IMR-90 (cell line): Measurements from ENCODE around the gene USP7. TPM values are rescaled to one million over a fixed set of nuclear protein-coding genes. Genes with fewer than 3 reads are reported as not detected.

ENCODE experiments used
- ATAC-seq: fragments of 200-7000 bp; cut with Tn5 transposase; 2 replicates; pipeline ENCODE4 v1.9.1; 2020; ENCODE audit warnings: low read depth, mild to moderate bottlenecking, moderate library complexity
- BruUV-seq: library from RNA; stranded (reverse); fragments of 400-500 nt; replicated peaks from 2 replicates; lab custom pipeline; 2021; lab: Mats Ljungman, UMichigan
- CTCF ChIA-PET: fragments of 300-600 bp; formaldehyde crosslinking; extraction: SDS; loops from one replicate; lab custom pipeline; 2021; ENCODE audit warnings: antibody characterized with exemption; lab: Yijun Ruan, JAX
- POLR2A ChIA-PET: fragments of 300-600 bp; sonication (Branson Sonifier 250); formaldehyde crosslinking; loops from one replicate; lab custom pipeline; 2022; ENCODE audit warnings: antibody characterized with exemption; ENCODE audit not compliant: unreplicated experiment; lab: Charles Lee
- DNase-seq: peaks from one replicate; pipeline ENCODE4 v3.0.0; 2013
- H2AFZ ChIP-seq: replicated peaks from 2 replicates; pipeline ENCODE3; 2013; ENCODE audit warnings: low read length, mild to moderate bottlenecking; ENCODE audit not compliant: poor library complexity
- H2AK5ac ChIP-seq: 2 replicates; pipeline ENCODE4 v1.6.1; 2013; ENCODE audit warnings: low read depth, low read length, inconsistent platforms
- H2AK9ac ChIP-seq: replicated peaks from 2 replicates; pipeline ENCODE3; 2013; ENCODE audit warnings: mild to moderate bottlenecking, low read depth, low read length, moderate library complexity; ENCODE audit not compliant: poor library complexity
- H2BK120ac ChIP-seq: 2 replicates; pipeline ENCODE4 v1.6.1; 2013; ENCODE audit warnings: low read depth, low read length, inconsistent platforms
- H2BK15ac ChIP-seq: 3 replicates; pipeline ENCODE4 v1.6.1; 2013; ENCODE audit warnings: low read depth, low read length, inconsistent platforms
- H2BK20ac ChIP-seq: 2 replicates; pipeline ENCODE4 v1.6.1; 2013; ENCODE audit warnings: low read depth, mild to moderate bottlenecking, inconsistent platforms, low read length, moderate library complexity
- H2BK5ac ChIP-seq: 2 replicates; pipeline ENCODE4 v1.6.1; 2013; ENCODE audit warnings: mild to moderate bottlenecking, low read depth, low read length, inconsistent platforms; ENCODE audit not compliant: poor library complexity, severe bottlenecking
- H3K14ac ChIP-seq: replicated peaks from 2 replicates; pipeline ENCODE4 v1.6.1; 2013; ENCODE audit warnings: low read depth, low read length, inconsistent platforms
- H3K18ac ChIP-seq: 2 replicates; pipeline ENCODE4 v1.6.1; 2013; ENCODE audit warnings: low read depth, low read length, control low read depth
- H3K23ac ChIP-seq: 2 replicates; pipeline ENCODE4 v1.6.1; 2013; ENCODE audit warnings: low read depth, low read length, inconsistent platforms
- H3K27ac ChIP-seq: 2 replicates; pipeline ENCODE4 v1.5.1; 2013; ENCODE audit warnings: mild to moderate bottlenecking, control low read depth, low read length; ENCODE audit not compliant: insufficient read depth
- H3K27me3 ChIP-seq: 2 replicates; pipeline ENCODE4 v1.6.1; 2013; ENCODE audit warnings: low read length; ENCODE audit not compliant: control insufficient read depth, insufficient read depth
- H3K36me3 ChIP-seq: 2 replicates; pipeline ENCODE4 v1.6.1; 2013; ENCODE audit warnings: low read length, mixed read lengths; ENCODE audit not compliant: control insufficient read depth, insufficient read depth
- H3K4ac ChIP-seq: 2 replicates; pipeline ENCODE4 v1.6.1; 2013; ENCODE audit warnings: low read depth, low read length, inconsistent platforms
- H3K4me1 ChIP-seq: 2 replicates; pipeline ENCODE4 v1.6.1; 2013; ENCODE audit warnings: low read length, mixed read lengths; ENCODE audit not compliant: control insufficient read depth, insufficient read depth
- H3K4me2 ChIP-seq: 2 replicates; pipeline ENCODE4 v1.6.1; 2013; ENCODE audit warnings: low read depth, mild to moderate bottlenecking, control low read depth, low read length, moderate library complexity
- H3K4me3 ChIP-seq: 2 replicates; pipeline ENCODE4 v1.5.1; 2013; ENCODE audit warnings: low read depth, mild to moderate bottlenecking, control low read depth, low read length, moderate library complexity; ENCODE audit not compliant: insufficient read depth
- H3K56ac ChIP-seq: 2 replicates; pipeline ENCODE4 v1.6.1; 2013; ENCODE audit warnings: low read length, inconsistent platforms; ENCODE audit not compliant: insufficient read depth; ENCODE audit errors: extremely low read depth
- H3K79me1 ChIP-seq, 2 experiments: 2 replicates each; pipeline ENCODE4 v1.6.1; 2013; ENCODE audit warnings: low read length in 2 of 2, inconsistent platforms in 1 of 2, low read depth in 1 of 2
- H3K9ac ChIP-seq: 2 replicates; pipeline ENCODE4 v1.6.1; 2013; ENCODE audit warnings: low read depth, low read length, control low read depth
- H3K9me1 ChIP-seq: 2 replicates; pipeline ENCODE4 v1.6.1; 2013; ENCODE audit warnings: low read length, inconsistent platforms; ENCODE audit not compliant: insufficient read depth
- H3K9me3 ChIP-seq: 2 replicates; pipeline ENCODE4 v1.6.1; 2013; ENCODE audit warnings: low read length; ENCODE audit not compliant: control insufficient read depth, insufficient read depth
- H4K20me1 ChIP-seq: 2 replicates; pipeline ENCODE4 v1.6.1; 2013; ENCODE audit warnings: low read length, inconsistent platforms; ENCODE audit not compliant: insufficient read depth
- H4K5ac ChIP-seq: 2 replicates; pipeline ENCODE4 v1.6.1; 2013; ENCODE audit warnings: mild to moderate bottlenecking, low read depth, low read length, control low read depth
- H4K8ac ChIP-seq, 2 experiments: 2 replicates each; pipeline ENCODE4 v1.6.1; 2013; ENCODE audit warnings: low read depth in 2 of 2, low read length in 2 of 2, control low read depth in 1 of 2, inconsistent platforms in 1 of 2
- H4K91ac ChIP-seq: 2 replicates; pipeline ENCODE4 v1.6.1; 2013; ENCODE audit warnings: low read depth, low read length, inconsistent platforms; ENCODE audit not compliant: insufficient read depth
- BHLHE40 ChIP-seq: fragments of 150-350 bp; IDR thresholded peaks from 2 replicates; pipeline ENCODE4 v1.6.1; 2016; ENCODE audit warnings: mild to moderate bottlenecking, low read depth, low read length
- CEBPB ChIP-seq: IDR thresholded peaks from 2 replicates; pipeline ENCODE4 v1.6.1; 2012; ENCODE audit warnings: low read depth, low read length, improper control_type of control experiment
- CHD1 ChIP-seq: IDR thresholded peaks from 2 replicates; pipeline ENCODE4 v1.6.1; 2012; ENCODE audit warnings: low read depth, low read length, improper control_type of control experiment
- FOS ChIP-seq: fragments of 150-350 bp; IDR thresholded peaks from 2 replicates; pipeline ENCODE4 v1.6.1; 2016; ENCODE audit warnings: low read depth, low read length
- MAFK ChIP-seq: IDR thresholded peaks from 2 replicates; pipeline ENCODE4 v1.6.1; 2012; ENCODE audit warnings: low read depth, low read length, improper control_type of control experiment
- MAZ ChIP-seq: IDR thresholded peaks from 2 replicates; pipeline ENCODE4 v1.6.1; 2012; ENCODE audit warnings: low read depth, mild to moderate bottlenecking, low read length, improper control_type of control experiment, moderate library complexity, borderline replicate concordance
- MXI1 ChIP-seq: IDR thresholded peaks from 2 replicates; pipeline ENCODE4 v1.6.1; 2012; ENCODE audit warnings: low read depth, mild to moderate bottlenecking, low read length, moderate library complexity, borderline replicate concordance
- NFE2L2 ChIP-seq: fragments of 150-350 bp; IDR thresholded peaks from 2 replicates; pipeline ENCODE4 v1.6.1; 2016; ENCODE audit warnings: low read depth, mild to moderate bottlenecking, low read length
- POLR2A ChIP-seq: IDR thresholded peaks from 2 replicates; pipeline ENCODE4 v1.6.1; 2012; ENCODE audit warnings: mild to moderate bottlenecking, low read depth, low read length
- RCOR1 ChIP-seq: IDR thresholded peaks from 2 replicates; pipeline ENCODE4 v1.6.1; 2012; ENCODE audit warnings: mild to moderate bottlenecking, low read length, improper control_type of control experiment; ENCODE audit not compliant: insufficient replicate concordance
- SMC3 ChIP-seq: fragments of 150-350 bp; IDR thresholded peaks from 2 replicates; pipeline ENCODE4 v1.6.1; 2016; ENCODE audit warnings: low read depth, mild to moderate bottlenecking, antibody characterized with exemption, low read length, moderate library complexity
- USF2 ChIP-seq: fragments of 150-350 bp; IDR thresholded peaks from 2 replicates; pipeline ENCODE4 v1.6.1; 2017; ENCODE audit warnings: mild to moderate bottlenecking, antibody characterized with exemption, low read length, low read depth
- WGBS, 2 experiments: methylation state at CpG; one replicate each; pipeline versions ENCODE4 v1.1.5 to v1.1.7; 2013; ENCODE audit warnings: missing lambda C conversion rate in 2 of 2; ENCODE audit not compliant: insufficient read length in 1 of 2; ENCODE audit errors: extremely low coverage in 2 of 2; 5-methylcytosine and 5-hydroxymethylcytosine counted together
- dilution Hi-C: fragments of 300-500 bp; cut with HindIII; formaldehyde crosslinking; loops from one replicate; pipeline ENCODE4 v1.14.3; 2018; ENCODE audit warnings: low sequenced_read_pairs; ENCODE audit not compliant: unreplicated experiment
- in situ Hi-C: fragments of 300-500 bp; cut with MboI; formaldehyde crosslinking; loops from 3 replicates; pipeline ENCODE4 v1.14.3; 2019; ENCODE audit warnings: low sequenced_read_pairs, inconsistent platforms, mixed read lengths
- intact Hi-C: fragments of 100-400 bp; cut with micrococcal nuclease; formaldehyde crosslinking; loops from 2 replicates; pipeline ENCODE4 v1.10.0; 2022
- polyA plus RNA-seq, 3 experiments: library from polyadenylated mRNA; depleted of rRNA; stranded (reverse); fragments of >200 nt; gene quantifications; 2 replicates each; pipeline ENCODE4 v1.2.3, GENCODE V29; 2012; ENCODE audit warnings: low replicate concordance in 1 of 3
- total RNA-seq: library from RNA; depleted of rRNA; stranded (reverse); fragments of >200 nt; gene quantifications from 2 replicates; pipeline ENCODE4 v1.2.3, GENCODE V29; 2012
- TF ChIP-seq, protein P1 (sequence below): fragments of 150-350 bp; IDR thresholded peaks from 2 replicates; pipeline ENCODE4 v1.6.1; 2016; ENCODE audit warnings: low read depth, mild to moderate bottlenecking, low read length, moderate library complexity, borderline replicate concordance

The USP7 gene
- total and polyA plus RNA-seq, 2 of the 4 experiments (the other 2 are of a cell fraction), result 17.8 to 28.3 TPM

- TF ChIP-seq CEBPB (peak; percentile 69), MAFK (no peak), BHLHE40 (no peak)
These were observed 95.1 kb downstream of the USP7 start, which contains the start of gene CARHSP1 (continued) for GRCh38 chr16:8868416-8869211.

- Histone ChIP-seq H4K8ac (peak overlapping the region; percentile 73 to 95), H3K27me3 (no peaks in the 10 kb centered on the region), H3K79me1 (peaks cover 5 to 57% of the 10 kb centered on the region in 2 experiments), H3K18ac (peak overlapping the region; percentile 58), H4K5ac (peak overlapping the region; percentile 51), H2BK15ac (peak overlapping the region; percentile 72; the same call in 2 of the 3 replicates), H3K9me3 (no peaks in the 10 kb centered on the region), H3K14ac (peak overlapping the region; percentile 93), H2AFZ (peak overlapping the region; percentile 92), H4K20me1 (peaks cover 45% of the 10 kb centered on the region), H3K56ac (peak overlapping the region; percentile 91), H3K27ac (peak overlapping the region; percentile 90), H2BK120ac (peak overlapping the region; percentile 45), H3K9me1 (peaks cover 8% of the 10 kb centered on the region), H3K4me3 (peak overlapping the region; percentile 71), H4K91ac (peak overlapping the region; percentile 85), H3K23ac (peak overlapping the region; percentile 97), H3K4me1 (peaks cover 17% of the 10 kb centered on the region), H2BK5ac (peak overlapping the region; percentile 66), H3K4ac (peak overlapping the region; percentile 95), H2BK20ac (no peak overlapping the region; the same call in 1 of the 2 replicates), H3K36me3 (peaks cover 4% of the 10 kb centered on the region), H2AK9ac (peak overlapping the region; percentile 98), H3K9ac (peak overlapping the region; percentile 92), H2AK5ac (peak overlapping the region; percentile 88), H3K4me2 (peak overlapping the region; percentile 91)
- ATAC-seq, result no peak
- ChIA-PET POLR2A (interaction anchor here (0.6 kb wide), 1 partner anchor 105 kb away, joined by 4 read pairs; no protein-coding TSS in a partner anchor), CTCF (interaction anchor here (1.7 kb wide), 1 partner anchor 141 kb away, joined by 6 read pairs; no protein-coding TSS in a partner anchor)
- BruUV-seq, result no TSS peak
- dilution Hi-C loops, result no loop called here
- intact Hi-C loops, result loop anchor here (5.0 kb wide), 1 partner anchor 71 kb away; the partner anchor contains the start of genes PMM2 and TMEM186
- in situ Hi-C loops, result no loop called here
- 0% methylated on average over 1 of the region's 16 CpGs; no CpG with 5 or more reads in 1 of the 2 experiments for WGBS, 2 experiments
- DNase-seq, result no peak
- TF ChIP-seq SMC3 (no peak), NFE2L2 (no peak), CHD1 (no peak), POLR2A (no peak), USF2 (no peak), MXI1 (no peak; the same call in 1 of the 2 replicates), CEBPB (no peak), BHLHE40 (no peak), FOS (no peak), RCOR1 (no peak), MAZ (no peak)
- TF ChIP-seq, protein P1, sequence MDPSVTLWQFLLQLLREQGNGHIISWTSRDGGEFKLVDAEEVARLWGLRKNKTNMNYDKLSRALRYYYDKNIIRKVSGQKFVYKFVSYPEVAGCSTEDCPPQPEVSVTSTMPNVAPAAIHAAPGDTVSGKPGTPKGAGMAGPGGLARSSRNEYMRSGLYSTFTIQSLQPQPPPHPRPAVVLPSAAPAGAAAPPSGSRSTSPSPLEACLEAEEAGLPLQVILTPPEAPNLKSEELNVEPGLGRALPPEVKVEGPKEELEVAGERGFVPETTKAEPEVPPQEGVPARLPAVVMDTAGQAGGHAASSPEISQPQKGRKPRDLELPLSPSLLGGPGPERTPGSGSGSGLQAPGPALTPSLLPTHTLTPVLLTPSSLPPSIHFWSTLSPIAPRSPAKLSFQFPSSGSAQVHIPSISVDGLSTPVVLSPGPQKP, result no peak
These were observed 95.7 kb downstream of the USP7 start for GRCh38 chr16:8867932-8868415.
